Eye (tissue), 1 donor: ENCODE measurements around the gene RBP3.
A peak's percentile ranks its signal among the peaks of the same experiment; 100 is the strongest.
"Not testable (repeated sequence)": the region's sequence is repeated elsewhere in the genome, so short reads cannot be mapped to it uniquely, and the experiment has no call there.

ENCODE experiments used
- DNase-seq: peaks from one replicate; pipeline ENCODE4 v3.0.0-alpha.2; 2015

RBP3 gene

DNA sequence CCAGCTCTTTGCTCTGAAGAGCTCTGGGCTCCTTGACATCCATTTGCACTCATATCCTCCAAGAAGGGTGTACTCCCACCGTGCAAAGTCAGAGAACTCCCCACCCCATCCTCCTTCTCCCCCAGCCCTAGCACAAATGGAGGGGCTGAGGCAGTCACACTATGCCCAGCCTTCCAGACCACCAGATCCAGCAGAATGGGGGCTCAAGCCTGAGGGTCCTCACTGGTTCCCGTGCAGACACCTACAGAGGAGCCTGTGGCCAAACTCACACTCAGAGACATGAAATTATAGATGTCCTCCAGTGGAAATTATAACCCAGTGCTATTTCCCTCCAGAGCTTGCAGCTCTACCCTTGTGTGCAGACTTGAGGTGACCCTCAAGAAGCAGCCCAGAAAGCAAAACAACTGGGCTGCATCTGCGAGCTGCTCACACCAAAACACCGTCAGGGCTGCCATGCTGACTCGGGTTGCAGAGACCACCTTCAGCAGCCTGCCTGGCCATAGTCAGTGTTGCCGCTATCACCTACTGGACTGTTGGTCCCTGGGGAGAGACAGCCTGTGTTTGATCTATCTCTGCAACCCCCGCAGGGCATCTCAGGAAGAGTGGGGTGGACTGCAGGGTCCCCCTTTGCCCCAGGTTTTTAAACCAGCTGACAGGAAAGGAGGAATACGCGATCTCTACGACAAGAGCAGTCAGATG is 28.5 kb downstream of the RBP3 start:
- DNase-seq, result no peak

GRCh38 chr10:47378183-47378510 is 30.0 kb downstream of the RBP3 start:
- DNase-seq, result no peak

DNA sequence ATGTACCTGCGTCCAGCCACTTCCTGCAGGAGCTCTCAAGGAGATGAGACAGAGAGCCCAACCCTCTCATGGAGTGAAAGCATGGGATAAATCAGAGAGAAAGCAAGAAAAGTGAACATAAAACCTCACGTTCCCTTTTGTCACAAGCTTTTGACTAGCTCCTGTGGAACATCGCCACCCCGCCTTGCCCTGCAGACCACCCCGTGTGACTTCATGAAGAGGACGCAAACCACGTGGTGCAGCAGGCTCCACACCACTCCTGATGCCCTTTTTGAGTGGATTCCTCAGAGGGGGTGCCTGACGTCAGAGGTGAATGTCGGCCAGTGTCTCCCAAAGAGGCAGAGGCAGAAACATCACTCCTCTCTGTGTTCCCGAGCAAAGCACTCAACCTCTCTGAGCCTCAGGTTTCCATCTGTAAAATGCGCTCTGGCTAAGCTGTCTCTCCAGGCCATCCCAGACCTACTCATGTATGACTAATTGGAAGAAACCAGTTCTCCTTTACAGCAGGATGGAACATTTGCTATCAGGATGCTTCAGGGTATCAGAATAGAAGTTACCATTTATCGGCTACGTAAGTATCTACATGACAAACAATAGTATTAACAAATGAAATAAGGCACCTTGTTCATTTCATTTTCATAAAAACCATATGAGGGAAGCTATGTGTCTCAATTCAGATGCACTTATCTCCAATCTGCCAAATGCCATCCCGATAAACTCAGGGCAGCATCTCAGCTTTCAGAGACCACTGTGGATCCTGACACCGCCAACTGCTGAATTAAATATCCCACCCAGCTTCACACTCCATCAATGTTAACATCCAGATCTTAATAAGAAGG is 30.7 kb downstream of the RBP3 start:
- no peak for DNase-seq

DNA sequence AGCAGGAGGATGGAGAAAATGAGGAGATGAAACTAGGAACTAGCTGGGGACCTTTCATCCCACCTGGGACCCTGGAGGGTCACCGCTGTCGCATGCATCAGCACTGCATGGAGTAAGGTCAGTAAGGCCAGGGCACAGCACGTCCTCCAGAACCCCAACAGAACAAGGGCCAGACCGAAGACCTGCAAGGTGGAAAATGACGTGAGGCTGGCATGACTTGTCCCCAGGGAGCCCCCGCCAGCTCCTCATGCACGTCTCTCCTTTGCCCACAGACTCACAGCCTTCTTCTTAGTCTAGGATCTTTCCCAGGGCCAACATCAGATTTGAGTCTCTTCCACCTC is 31.3 kb downstream of the RBP3 start:
- DNase-seq, result no peak

DNA sequence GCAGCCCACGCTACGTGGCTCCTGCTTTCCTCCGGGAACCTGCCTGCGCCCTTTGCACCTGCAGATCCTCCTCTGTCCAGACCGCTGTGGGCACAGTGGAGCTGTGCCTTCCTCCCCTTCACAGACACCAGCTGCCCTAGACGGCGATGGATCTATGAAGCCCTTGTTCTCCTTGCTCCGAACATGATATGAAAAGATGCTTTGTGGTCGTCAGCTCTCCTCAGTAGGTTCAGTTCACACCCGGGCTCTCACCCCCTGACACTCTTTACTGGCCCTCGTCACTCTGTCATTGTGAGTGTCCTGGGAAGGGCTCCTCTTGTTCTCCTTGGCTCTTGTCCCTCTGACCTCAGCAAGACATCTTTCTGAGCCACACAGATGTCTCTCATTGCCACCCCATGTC is 31.7 kb downstream of the RBP3 start:
- no peak for DNase-seq

- DNase-seq, result no peak
Observed at GRCh38 chr10:47380341-47381102, 32.4 kb downstream of the RBP3 start.

GRCh38 chr10:47381103-47381395 is 32.9 kb downstream of the RBP3 start:
- no peak for DNase-seq

DNA sequence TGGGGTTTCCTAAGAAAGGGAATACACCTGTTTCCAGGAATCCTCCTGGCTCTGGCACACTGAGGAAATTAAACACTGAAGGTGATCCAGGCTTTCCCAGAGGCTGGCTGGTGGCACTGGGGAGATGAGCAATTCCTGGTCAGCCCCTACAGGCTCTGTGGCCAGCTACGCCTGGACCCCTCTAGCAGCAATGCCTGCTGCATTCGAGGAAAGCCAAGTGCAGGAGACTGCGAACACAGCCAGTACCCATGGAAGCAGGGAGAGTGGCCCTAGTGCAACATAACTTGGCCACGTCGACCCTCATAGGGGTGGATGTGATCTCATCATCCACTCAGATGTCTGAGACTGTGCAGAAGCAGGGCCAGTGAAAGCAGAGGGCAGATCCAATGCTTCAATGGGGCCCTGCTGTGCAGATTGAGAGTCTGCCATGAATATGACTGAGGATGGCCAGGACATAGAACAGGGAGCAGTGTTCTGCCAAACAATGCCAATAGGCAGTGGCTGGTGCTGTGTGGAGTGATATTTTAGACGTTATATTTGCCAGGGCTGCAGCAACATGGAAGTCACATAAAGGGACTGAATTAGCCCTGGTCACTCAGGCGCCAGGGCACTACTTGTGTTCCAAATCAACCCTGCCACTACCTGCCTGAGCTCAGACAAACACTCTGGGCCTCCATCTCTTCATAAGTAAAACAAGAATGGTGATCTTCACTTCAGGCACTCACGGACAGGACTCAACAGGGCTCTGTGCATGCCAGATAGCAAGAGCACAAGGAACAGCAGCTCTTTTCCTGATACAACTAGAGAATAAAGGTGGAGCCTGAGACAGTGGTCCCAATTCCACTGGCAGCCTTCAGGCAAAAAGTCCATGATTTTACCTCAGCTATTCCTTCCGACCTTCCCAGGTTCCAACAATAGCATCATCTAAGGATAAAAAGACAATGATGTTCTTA is 33.5 kb downstream of the RBP3 start:
- no peak for DNase-seq

GRCh38 chr10:47383261-47384147 is 35.3 kb downstream of the RBP3 start:
- DNase-seq, result peak; percentile 53

GRCh38 chr10:47384148-47384921 is 36.2 kb downstream of the RBP3 start, which contains the start of gene ZNF488:
Gene ZNF488, minus strand, starts transcription at chr10:47384293. Its CDS starts 15,464 bp downstream, at chr10:47368829.
- DNase-seq, result peak; percentile 95

DNA sequence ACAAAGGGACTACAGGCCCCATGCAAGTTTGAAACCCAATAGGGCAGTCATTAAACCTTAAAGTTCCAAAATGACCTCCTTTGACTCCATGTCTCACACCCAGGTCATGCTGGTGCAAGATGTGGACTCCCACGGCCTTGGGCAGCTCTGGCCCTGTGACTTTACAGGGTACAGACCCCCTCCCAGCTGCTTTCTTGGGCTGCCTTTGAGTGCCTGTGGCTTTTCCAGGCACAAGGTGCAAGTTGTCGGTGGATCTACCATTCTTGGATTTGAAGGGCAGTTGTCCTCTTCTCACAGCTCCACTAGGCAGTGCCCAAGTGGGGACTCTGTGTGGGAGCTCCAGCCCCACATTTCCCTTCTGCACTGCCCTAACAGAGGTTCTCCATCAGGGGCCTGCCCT is 37.9 kb downstream of the RBP3 start:
- DNase-seq, result not testable (repeated sequence)

GRCh38 chr10:47388879-47389278 is 40.7 kb downstream of the RBP3 start:
- no peak for DNase-seq

DNA sequence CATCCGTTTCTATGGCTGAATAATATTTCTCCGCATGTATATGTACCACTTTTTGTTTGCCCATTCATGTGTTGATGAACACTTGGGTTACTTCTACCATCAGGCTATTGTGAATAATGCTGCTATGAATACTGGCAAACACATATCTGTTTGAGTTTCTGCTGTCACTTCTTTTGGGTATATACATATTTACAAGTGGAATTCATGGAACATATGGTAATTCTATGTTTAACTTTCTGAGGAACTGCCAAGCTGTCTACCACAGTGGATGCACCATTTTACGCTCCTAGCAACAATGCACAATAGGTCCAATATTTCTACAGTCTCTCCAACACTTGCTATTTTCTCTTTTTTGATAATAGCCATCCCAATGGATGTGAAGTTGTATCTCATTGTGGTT is 41.5 kb downstream of the RBP3 start:
- DNase-seq, result no peak

DNA sequence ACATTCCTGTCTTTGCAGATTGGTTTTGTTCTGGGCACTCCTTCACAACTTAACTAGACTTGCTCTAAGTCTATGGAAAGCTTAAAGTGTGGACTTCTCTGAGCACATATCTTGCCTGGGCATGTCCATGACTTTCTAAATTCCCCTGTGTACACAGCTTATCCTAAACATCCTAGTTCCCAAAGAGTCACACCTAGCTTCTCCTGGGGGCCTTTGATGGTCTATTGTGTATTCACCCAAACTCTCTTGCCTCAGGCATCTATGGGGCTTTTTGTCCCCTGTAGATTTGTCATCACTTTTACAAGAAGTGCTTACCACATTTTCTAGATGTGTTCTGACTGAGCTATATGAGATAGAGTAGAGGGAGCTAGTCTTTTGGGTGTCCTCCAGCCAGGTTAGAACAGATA is 48.2 kb downstream of the RBP3 start:
- DNase-seq, result no peak

GRCh38 chr10:47397256-47397655 is 49.1 kb downstream of the RBP3 start:
- DNase-seq, result no peak

GRCh38 chr10:47400251-47400650 is 52.1 kb downstream of the RBP3 start:
- DNase-seq, result no peak

- no peak for DNase-seq
Observed at GRCh38 chr10:47400786-47401185, 52.6 kb downstream of the RBP3 start.

DNA sequence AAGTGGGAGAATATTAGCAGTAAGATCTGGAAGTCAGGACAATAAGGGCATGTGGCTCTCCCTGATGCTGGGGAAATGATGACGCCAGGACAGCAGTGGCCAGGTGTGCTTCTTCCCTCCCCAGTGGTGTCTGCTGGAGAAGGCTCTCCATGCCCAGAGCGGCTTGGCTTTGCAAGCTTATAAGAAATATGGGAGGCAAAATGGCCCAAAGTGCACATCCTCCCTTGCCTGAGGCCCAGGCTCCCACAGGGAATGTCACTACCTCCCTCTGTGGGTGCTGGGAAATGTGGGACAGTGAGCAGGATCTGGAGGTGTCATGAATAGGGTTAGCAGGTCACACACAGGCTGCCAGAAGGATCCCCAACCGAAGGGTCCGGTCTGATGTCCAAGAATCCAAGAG is 53.0 kb downstream of the RBP3 start:
- DNase-seq, result no peak

DNA sequence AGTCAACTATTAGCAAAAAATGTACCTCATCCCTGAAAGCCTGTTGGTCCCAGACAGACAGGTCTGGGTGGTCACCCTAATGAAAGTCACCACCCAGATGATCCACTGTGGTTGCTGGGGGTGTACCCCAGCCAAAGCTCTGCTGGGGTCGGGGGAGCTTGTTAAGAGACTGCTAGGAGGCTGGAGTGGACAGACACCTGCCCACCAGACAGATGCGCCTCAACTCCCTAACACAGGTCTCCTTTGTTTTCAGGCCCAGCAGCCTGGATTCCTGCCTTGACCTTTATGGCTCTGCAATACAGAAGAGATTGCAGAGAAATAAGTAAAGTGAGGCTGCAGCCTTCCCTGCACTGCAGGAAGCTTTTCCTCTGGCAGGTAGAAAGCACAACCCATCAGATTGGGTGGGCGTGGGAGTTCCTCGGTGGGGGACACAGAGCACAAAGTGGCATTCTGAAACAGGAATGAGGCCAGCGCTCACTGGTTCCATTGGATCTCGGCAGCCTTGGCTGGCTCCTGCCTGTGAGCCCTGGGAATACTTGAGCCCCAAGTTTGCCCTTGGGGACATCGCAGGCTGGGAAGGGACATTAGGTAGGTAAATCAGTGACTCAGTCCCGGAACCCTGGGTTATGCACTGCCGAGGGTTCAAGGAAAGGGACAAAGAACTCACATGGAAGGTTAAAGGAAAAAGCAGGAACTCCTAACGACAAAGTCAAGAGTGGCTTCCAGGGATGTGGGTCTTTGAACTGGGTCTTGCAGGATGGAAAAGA is 53.9 kb downstream of the RBP3 start:
- peak; percentile 37 for DNase-seq

- DNase-seq, result peak; percentile 89
Observed at GRCh38 chr10:47402641-47403301, 54.6 kb downstream of the RBP3 start.
